Prostate gland (tissue), 2 donors: ENCODE measurements around the gene FLOT2.

Experiments used
- POLR2A ChIP-seq: fragments of 450-650 bp; IDR thresholded peaks from one replicate; pipeline ENCODE4 v1.6.1; 2016; ENCODE audit warnings: antibody characterized with exemption, mild to moderate bottlenecking
- TF ChIP-seq, protein P1 (sequence below), 4 experiments: fragments of 200-600 bp in 2 of 4; fragments of 450-650 bp in 2 of 4; sonication (generic) in 2 of 4; IDR thresholded peaks; 1 replicate in 3 of 4; 2 replicates in 1 of 4; pipeline ENCODE4 v1.5.1; 2016 to 2019; ENCODE audit warnings: antibody characterized with exemption in 4 of 4, mild to moderate bottlenecking in 2 of 4, moderate library complexity in 2 of 4

DNA sequence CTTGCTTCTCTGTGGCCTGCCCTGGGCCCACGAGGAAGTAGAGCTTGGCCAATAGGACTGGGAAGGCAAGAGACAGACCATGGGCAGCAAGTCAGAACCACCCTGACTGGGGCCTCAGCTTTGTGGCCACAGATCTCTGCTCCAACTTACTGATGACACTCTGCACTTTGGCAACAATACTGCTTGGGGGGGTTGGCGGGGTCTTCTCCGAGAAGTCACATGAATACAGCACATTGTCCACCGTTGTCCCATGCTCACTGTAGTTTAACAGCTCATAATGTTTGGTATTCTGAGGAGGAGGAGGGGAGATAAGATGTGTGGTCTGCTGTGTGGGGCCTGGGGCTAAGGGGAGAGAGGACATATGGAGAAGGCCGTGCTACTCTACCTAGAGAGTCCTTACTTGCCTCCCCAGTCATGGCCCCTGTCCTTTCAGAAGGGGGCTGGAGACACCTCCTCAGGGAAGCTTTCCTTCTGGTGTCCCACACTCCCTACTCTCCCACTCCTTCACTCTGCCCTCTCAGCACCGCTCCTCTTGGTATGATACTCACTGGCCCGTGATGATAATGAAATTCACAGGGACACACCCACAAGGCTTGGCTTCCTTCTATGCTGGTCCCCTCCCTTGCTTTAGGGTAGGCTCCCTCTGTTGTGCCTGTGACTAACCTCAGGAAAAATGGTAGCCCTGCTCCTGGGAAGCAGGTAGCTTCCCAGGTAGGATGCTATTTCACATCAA lies 9.3 kb upstream of the FLOT2 start:
- no peak for TF ChIP-seq POLR2A
- TF ChIP-seq, protein P1, sequence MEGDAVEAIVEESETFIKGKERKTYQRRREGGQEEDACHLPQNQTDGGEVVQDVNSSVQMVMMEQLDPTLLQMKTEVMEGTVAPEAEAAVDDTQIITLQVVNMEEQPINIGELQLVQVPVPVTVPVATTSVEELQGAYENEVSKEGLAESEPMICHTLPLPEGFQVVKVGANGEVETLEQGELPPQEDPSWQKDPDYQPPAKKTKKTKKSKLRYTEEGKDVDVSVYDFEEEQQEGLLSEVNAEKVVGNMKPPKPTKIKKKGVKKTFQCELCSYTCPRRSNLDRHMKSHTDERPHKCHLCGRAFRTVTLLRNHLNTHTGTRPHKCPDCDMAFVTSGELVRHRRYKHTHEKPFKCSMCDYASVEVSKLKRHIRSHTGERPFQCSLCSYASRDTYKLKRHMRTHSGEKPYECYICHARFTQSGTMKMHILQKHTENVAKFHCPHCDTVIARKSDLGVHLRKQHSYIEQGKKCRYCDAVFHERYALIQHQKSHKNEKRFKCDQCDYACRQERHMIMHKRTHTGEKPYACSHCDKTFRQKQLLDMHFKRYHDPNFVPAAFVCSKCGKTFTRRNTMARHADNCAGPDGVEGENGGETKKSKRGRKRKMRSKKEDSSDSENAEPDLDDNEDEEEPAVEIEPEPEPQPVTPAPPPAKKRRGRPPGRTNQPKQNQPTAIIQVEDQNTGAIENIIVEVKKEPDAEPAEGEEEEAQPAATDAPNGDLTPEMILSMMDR (IDR thresholded peaks at IDR 0.05): no peak
